Upper lobe of left lung (tissue), 4 donors: Measurements from ENCODE around the gene DPF3.

Experiments used
- POLR2A ChIP-seq, 4 donors: fragments of 450-650 bp; IDR thresholded peaks; one replicate each; pipeline ENCODE4 v1.5.1; 2016 to 2017; ENCODE audit warnings: antibody characterized with exemption in 4 of 4, mild to moderate bottlenecking in 2 of 4
- POLR2AphosphoS5 ChIP-seq, 2 donors: sonication (generic); formaldehyde crosslinking; IDR thresholded peaks; one replicate each; pipeline ENCODE4 v1.5.1; 2017; ENCODE audit warnings: antibody characterized with exemption in 2 of 2
- TF ChIP-seq, protein P1 (sequence below), 6 experiments: fragments of 450-650 bp in 4 of 6; fragments of 200-600 bp in 2 of 6; sonication (generic) in 2 of 6; IDR thresholded peaks; one replicate each; pipeline ENCODE4 v1.5.1; 2016 to 2019; ENCODE audit warnings: antibody characterized with exemption in 6 of 6

DNA sequence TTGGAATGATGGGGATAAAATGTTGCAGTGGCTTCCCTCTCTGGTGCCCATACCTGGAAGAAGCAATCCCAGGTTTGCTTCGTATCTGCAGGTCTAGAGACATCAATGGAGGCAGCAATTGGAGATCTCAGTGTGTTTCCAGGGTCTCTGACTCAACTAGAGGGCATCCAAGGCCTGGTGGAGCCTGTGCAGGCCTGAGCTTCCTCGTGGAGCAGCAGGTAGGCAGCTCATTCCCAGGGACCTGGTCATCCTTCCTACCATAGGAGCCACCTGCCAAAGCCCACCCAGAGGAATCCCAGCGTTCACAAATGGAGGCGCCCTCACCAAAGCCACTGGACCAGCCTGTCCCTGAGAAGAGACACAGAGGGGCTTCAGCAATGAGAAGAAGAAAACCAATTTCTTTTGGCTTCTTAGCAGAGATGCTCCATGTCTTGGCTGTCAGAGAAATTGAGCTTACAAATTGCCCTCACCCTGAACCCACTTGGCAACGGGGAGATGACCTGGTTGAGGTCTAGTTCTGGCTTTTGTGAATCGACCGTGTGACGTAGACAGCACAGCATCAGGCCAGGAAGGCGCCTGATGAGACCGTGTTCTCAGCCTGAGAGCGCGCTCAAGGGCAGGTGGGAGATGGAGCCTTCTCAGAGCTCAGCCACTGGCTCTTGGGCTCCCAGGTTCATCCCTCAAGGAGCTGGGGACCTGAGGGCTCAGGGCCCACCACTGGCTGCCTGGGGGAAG is 283.6 kb downstream of the DPF3 start:
- TF ChIP-seq, protein P1, sequence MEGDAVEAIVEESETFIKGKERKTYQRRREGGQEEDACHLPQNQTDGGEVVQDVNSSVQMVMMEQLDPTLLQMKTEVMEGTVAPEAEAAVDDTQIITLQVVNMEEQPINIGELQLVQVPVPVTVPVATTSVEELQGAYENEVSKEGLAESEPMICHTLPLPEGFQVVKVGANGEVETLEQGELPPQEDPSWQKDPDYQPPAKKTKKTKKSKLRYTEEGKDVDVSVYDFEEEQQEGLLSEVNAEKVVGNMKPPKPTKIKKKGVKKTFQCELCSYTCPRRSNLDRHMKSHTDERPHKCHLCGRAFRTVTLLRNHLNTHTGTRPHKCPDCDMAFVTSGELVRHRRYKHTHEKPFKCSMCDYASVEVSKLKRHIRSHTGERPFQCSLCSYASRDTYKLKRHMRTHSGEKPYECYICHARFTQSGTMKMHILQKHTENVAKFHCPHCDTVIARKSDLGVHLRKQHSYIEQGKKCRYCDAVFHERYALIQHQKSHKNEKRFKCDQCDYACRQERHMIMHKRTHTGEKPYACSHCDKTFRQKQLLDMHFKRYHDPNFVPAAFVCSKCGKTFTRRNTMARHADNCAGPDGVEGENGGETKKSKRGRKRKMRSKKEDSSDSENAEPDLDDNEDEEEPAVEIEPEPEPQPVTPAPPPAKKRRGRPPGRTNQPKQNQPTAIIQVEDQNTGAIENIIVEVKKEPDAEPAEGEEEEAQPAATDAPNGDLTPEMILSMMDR (IDR thresholded peaks at IDR 0.05): no peak
- no peak for TF ChIP-seq POLR2AphosphoS5 (IDR thresholded peaks at IDR 0.05)
- no peak for TF ChIP-seq POLR2A (IDR thresholded peaks at IDR 0.05)
